Measurements from ENCODE around the gene PDXP. TPM values are rescaled to one million over a fixed set of nuclear protein-coding genes. Genes with fewer than 3 reads are reported as not detected.
A peak's percentile ranks its signal among the peaks of the same experiment; 100 is the strongest.

The PDXP gene
- total RNA-seq, 1 donor: 5.8 TPM

DNA sequence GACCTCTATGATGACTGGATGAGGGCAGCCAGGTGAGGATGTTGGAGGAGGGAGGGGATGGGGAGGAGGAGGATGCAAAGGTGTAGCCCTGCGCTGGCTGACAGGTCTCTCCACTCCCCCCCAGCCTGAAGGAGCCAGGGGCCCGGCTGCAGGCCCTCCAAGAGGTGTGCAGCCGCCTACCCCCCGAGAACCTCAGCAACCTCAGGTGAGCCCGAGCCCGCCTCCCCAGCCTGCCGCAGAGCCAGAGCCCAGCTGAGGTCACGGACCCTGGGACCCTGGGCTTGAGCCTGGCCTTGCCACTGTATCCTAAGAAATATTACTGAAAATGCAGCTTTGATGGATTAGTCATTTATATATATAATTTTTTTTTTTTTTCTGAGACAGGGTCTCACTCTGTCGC, 11.2 kb upstream of the PDXP start:
- H3K79me2 ChIP-seq (ENCODE audit: insufficient read depth, low read length): no peaks in the 10 kb centered on the region
- no peak overlapping the region for H3K27ac ChIP-seq (ENCODE audit: low read depth, low read length)
- H3K4me2 ChIP-seq (ENCODE audit: insufficient read depth, low read length): no peak overlapping the region
- H3K4me3 ChIP-seq (ENCODE audit: insufficient read depth, low read length): no peak overlapping the region
- TF ChIP-seq, protein P1, sequence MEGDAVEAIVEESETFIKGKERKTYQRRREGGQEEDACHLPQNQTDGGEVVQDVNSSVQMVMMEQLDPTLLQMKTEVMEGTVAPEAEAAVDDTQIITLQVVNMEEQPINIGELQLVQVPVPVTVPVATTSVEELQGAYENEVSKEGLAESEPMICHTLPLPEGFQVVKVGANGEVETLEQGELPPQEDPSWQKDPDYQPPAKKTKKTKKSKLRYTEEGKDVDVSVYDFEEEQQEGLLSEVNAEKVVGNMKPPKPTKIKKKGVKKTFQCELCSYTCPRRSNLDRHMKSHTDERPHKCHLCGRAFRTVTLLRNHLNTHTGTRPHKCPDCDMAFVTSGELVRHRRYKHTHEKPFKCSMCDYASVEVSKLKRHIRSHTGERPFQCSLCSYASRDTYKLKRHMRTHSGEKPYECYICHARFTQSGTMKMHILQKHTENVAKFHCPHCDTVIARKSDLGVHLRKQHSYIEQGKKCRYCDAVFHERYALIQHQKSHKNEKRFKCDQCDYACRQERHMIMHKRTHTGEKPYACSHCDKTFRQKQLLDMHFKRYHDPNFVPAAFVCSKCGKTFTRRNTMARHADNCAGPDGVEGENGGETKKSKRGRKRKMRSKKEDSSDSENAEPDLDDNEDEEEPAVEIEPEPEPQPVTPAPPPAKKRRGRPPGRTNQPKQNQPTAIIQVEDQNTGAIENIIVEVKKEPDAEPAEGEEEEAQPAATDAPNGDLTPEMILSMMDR (IDR thresholded peaks at IDR 0.05; ENCODE audit: extremely low read depth, low read depth, low read length): no peak
- H2AFZ ChIP-seq (ENCODE audit: low read length): no peak overlapping the region
- no peak for DNase-seq (ENCODE audit: insufficient read length, low spot score, missing footprints)
- H3K27me3 ChIP-seq (ENCODE audit: insufficient read depth, low read length): no peaks in the 10 kb centered on the region
- no peaks in the 10 kb centered on the region for H3K4me1 ChIP-seq (ENCODE audit: insufficient read depth, low read length)
- no peaks in the 10 kb centered on the region for H3K9me3 ChIP-seq (ENCODE audit: low read depth, low read length)
- H4K20me1 ChIP-seq (ENCODE audit: insufficient read depth, low read length): peaks cover 4% of the 10 kb centered on the region
- H3K36me3 ChIP-seq (ENCODE audit: insufficient read depth, low read length): peaks cover 37% of the 10 kb centered on the region

DNA sequence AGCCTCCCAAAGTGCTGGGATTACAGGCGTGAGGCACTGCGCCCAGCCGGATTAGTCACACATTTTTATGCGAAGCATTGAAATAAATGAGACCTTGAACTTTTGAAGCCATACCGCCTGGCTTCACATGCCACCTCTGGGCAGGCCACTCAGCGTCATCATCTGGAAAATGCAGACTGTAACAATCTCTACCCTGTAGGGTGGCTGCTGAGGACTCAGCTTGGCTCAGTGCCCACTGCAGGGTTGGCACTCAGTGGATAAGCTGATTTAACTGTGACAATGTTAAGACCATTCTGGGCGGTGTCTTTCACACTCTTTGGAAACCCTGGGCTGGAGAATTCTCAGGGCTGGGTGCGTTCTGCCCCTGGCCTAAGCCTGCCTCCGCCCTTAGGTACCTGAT, 10.6 kb upstream of the PDXP start:
- H2AFZ ChIP-seq (ENCODE audit: low read length): no peak overlapping the region
- H3K36me3 ChIP-seq (ENCODE audit: insufficient read depth, low read length): peaks cover 38% of the 10 kb centered on the region
- no peaks in the 10 kb centered on the region for H3K27me3 ChIP-seq (ENCODE audit: insufficient read depth, low read length)
- TF ChIP-seq, protein P1 (IDR thresholded peaks at IDR 0.05; ENCODE audit: extremely low read depth, low read depth, low read length): no peak
- H4K20me1 ChIP-seq (ENCODE audit: insufficient read depth, low read length): peaks cover 4% of the 10 kb centered on the region
- no peaks in the 10 kb centered on the region for H3K79me2 ChIP-seq (ENCODE audit: insufficient read depth, low read length)
- H3K4me2 ChIP-seq (ENCODE audit: insufficient read depth, low read length): no peak overlapping the region
- no peaks in the 10 kb centered on the region for H3K4me1 ChIP-seq (ENCODE audit: insufficient read depth, low read length)
- H3K9me3 ChIP-seq (ENCODE audit: low read depth, low read length): no peaks in the 10 kb centered on the region
- no peak for DNase-seq (ENCODE audit: insufficient read length, low spot score, missing footprints)
- H3K27ac ChIP-seq (ENCODE audit: low read depth, low read length): no peak overlapping the region
- no peak overlapping the region for H3K4me3 ChIP-seq (ENCODE audit: insufficient read depth, low read length)

DNA sequence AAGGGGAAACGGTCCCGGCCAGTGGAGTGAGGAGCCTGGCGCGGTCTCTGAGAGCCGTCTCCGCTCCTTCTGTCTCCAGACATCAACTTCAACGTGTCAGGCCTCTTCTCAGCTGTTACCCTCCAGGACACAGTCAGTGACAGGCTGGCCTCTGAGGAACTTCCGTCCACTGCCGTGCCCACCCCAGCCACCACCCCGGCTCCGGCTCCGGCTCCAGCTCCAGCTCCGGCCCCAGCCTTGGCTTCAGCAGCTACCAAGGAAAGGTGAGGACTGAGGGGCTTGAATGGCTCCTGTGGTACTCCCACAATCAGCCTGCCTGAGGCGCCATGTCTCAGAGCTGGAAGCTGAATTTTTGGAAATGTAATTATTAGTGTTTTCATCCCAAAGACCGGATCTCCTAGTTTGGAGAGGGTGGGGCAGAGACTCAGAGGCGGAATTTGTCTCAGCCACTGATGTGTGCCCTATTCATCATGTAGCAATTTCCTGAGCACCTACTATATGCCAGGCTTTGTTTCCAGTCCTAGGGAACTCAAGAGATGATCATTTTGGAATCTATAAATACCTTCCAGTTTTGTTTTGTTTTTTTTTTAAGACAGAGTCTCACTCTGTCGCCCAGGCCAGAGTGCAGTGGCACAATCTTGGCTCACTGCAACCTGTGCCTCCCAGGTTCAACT, 7.9 kb upstream of the PDXP start:
- Histone ChIP-seq H3K27ac (ENCODE audit: low read depth, low read length) (no peak overlapping the region), H3K4me2 (ENCODE audit: insufficient read depth, low read length) (no peak overlapping the region), H4K20me1 (ENCODE audit: insufficient read depth, low read length) (no peaks in the 10 kb centered on the region), H2AFZ (ENCODE audit: low read length) (no peak overlapping the region), H3K4me1 (ENCODE audit: insufficient read depth, low read length) (no peaks in the 10 kb centered on the region), H3K9me3 (ENCODE audit: low read depth, low read length) (no peaks in the 10 kb centered on the region), H3K36me3 (ENCODE audit: insufficient read depth, low read length) (peaks cover 33% of the 10 kb centered on the region), H3K27me3 (ENCODE audit: insufficient read depth, low read length) (no peaks in the 10 kb centered on the region), H3K4me3 (ENCODE audit: insufficient read depth, low read length) (no peak overlapping the region), H3K79me2 (ENCODE audit: insufficient read depth, low read length) (no peaks in the 10 kb centered on the region)
- TF ChIP-seq, protein P1 (IDR thresholded peaks at IDR 0.05; ENCODE audit: extremely low read depth, low read depth, low read length): no peak
- no peak for DNase-seq (ENCODE audit: insufficient read length, low spot score, missing footprints)

DNA sequence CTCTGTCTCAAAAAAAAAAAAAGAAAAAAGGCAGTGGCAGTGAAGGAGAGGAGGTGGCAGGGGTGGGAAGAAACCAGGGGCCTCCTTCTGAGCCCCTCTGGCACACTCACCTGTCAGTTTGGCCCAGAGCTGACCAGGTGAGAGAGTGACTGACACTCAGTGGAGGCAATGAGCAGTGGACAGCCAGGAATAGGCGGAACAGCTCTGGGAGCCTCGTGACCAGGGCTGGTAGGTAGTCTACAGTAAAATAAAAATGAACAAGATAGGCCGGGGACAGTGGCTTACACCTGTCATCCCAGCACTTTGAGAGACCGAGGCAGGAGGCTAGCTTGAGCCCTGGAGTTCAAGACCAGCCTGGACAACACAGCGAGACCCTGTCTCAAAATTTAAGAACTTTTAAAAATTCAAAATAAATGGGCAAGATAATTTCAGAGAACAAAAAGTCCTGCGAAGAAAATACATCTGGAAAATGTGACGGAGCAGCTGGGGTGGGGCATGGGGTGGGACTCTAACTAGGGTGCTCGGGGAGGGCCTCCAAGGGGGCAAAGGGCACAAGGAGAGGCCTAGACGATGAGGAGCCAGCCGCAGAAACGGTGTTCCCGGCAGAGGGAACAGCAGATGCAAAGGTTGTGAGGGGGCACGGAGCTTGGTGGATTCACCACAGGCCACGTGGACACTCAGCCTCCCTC, 3.8 kb upstream of the PDXP start:
- H3K79me2 ChIP-seq (ENCODE audit: insufficient read depth, low read length): peaks cover 7% of the 10 kb centered on the region
- peaks cover 23% of the 10 kb centered on the region for H3K36me3 ChIP-seq (ENCODE audit: insufficient read depth, low read length)
- H2AFZ ChIP-seq (ENCODE audit: low read length): no peak overlapping the region
- no peak overlapping the region for H3K4me3 ChIP-seq (ENCODE audit: insufficient read depth, low read length)
- TF ChIP-seq, protein P1 (IDR thresholded peaks at IDR 0.05; ENCODE audit: extremely low read depth, low read depth, low read length): no peak
- H3K9me3 ChIP-seq (ENCODE audit: low read depth, low read length): no peaks in the 10 kb centered on the region
- DNase-seq (ENCODE audit: insufficient read length, low spot score, missing footprints): peak; percentile 54
- H3K4me2 ChIP-seq (ENCODE audit: insufficient read depth, low read length): no peak overlapping the region
- H3K27me3 ChIP-seq (ENCODE audit: insufficient read depth, low read length): no peaks in the 10 kb centered on the region
- H3K27ac ChIP-seq (ENCODE audit: low read depth, low read length): no peak overlapping the region
- H4K20me1 ChIP-seq (ENCODE audit: insufficient read depth, low read length): peaks cover 5% of the 10 kb centered on the region
- peaks cover 12% of the 10 kb centered on the region for H3K4me1 ChIP-seq (ENCODE audit: insufficient read depth, low read length)
